Activated CD4-positive, CD25-positive, alpha-beta regulatory T cell treated with anti-CD3 and anti-CD28 coated beads, Interleukin-2, amount 50 U/mL, for 16 hours (primary cell): ENCODE measurements around the gene TST.
"Not testable (repeated sequence)": the region's sequence is repeated elsewhere in the genome, so short reads cannot be mapped to it uniquely, and the experiment has no call there.

ENCODE experiments used
- DNase-seq: peaks from one replicate; pipeline ENCODE4 v3.0.0-alpha.2; 2020; ENCODE audit warnings: low read depth, low spot score

TST gene

GRCh38 chr22:37014415-37014806 is 4.8 kb downstream of the TST start:
- DNase-seq: no peak

DNA sequence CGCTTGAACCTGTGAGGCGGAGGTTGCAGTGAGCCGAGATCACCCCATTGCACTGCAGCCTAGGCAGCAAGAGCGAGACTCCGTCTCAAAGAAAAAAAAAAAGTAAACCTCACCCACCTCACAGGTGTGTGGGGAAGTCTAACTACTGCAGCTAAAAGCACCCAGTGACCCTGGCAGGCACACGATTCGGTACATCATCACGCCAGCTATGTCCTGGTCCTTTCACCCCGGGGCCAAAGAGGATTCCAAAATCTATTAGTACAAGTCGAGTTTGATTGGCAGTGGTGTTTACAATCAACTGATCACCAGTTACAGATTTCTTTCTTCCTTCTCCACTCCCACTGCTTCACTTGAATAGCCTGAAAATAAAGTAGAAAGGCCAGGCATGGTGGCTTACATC is 6.3 kb downstream of the TST start:
- no peak for DNase-seq

DNA sequence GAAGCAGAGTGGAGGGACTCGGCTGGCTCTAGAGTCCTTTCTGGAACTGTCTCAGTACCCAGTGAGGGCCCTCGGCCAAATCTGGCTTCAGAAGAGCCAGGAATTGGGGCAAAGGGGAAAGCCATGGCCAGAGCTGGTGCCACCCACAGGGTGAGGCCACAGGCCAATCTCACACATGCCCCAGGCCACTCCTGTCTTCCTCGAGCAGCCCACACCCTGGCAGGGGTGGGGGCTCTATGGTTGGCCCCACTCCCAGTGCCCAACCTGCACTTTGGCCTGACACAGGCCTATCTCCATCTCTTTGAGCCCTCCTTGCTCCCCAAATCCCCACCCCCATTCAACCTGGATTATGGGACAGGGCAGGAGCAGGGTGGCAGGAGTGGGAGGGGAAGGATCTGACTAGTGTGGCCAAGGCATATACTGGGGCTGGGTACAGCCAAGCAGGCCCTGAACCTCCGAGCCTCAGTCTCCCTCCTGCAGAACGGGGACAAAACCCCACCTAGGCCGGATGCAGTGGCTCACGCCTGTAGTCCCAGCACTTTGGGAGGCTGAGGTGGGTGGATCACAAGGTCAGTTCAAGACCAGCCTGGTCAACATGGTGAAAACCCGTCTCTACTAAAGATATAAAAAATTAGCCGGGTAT is 6.9 kb downstream of the TST start:
- DNase-seq: no peak

DNA sequence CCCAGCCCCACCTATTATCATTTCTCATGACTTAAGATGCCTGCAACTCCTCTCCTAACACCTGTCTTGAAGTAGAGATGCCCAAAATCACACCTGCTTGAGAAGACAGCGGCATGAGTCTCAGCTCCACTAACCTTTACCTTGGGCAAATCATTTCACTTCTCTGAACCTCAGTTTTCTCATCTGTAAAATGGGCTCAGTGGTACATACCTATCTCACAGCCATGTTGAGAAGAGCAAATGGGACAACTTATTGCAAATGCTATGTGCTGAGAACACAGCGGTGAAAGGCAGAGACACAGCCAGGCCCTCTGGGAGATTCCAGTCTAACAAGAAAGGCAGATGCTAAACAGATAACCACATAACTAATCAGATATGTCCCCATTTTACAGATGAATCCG is 7.8 kb downstream of the TST start:
- no peak for DNase-seq

- no peak for DNase-seq
Observed at GRCh38 chr22:37010976-37011375, 8.3 kb downstream of the TST start.

- no peak for DNase-seq
Observed at GRCh38 chr22:37010174-37010573, 9.1 kb downstream of the TST start.

- DNase-seq: no peak
Observed at GRCh38 chr22:37009490-37009889, 9.8 kb downstream of the TST start.

GRCh38 chr22:37008365-37008764 is 10.9 kb downstream of the TST start:
- DNase-seq: no peak

DNA sequence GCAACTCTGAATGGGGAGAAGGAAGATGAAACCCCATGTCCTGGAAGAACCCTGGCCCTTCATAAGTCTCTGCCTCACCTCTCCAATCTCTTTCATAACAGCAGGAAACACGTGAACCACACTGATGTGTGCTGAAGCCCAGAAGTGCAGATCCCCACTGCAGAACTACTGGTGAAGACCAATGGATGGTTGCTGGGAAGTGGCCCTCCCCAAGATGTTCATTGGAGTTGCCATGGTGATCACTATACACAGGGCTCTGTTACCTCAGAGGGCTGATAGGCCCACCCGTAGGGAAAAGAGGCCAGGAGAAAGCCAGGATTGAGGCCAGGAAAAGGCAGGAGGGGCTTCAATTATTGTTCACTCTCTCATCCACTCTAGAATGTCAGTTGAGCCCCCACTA is 11.6 kb downstream of the TST start:
- DNase-seq: no peak

GRCh38 chr22:37002633-37003032 is 16.6 kb downstream of the TST start:
- no peak for DNase-seq

DNA sequence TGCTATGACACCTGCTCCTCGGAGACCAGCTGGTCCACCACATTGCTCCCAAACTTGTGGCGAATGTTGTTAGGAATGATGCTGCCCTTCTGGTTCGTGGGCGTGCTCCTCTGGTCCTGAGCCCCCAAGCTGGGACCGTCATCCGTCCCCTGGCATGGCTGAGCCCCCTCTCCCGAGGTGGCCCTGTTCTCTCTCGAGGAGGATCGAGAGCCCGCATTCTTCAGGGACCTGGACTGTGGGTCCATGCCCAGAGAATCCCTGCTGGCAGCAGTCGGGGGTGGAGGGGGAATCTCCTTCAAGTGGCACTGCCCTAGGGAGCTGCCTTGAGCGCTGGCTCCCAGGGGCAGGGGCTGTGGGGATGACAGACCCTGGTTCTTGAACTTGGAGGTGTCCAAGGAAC is 17.4 kb downstream of the TST start:
- DNase-seq: no peak

- no peak for DNase-seq
Observed at GRCh38 chr22:37000676-37001534, 18.3 kb downstream of the TST start.

DNA sequence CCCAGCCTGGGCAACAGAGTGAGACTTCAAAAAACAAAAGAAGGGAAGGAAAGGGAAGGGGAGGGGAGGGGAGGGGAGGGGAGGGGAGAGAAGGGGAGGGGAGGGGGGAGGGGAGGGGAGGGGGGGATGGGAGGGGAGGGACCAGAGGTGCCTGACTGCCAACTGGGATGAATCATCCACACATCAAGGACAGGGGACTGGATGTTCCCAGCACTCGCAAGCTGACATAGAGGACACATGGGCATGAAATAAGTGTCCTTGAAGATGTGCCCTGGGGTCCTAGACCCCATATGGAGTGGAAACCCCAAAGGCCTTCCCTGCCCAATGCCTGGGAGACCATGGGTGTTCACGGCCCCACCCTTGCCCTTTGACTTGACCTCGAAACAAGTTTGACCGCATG is 19.8 kb downstream of the TST start:
- DNase-seq: no peak

DNA sequence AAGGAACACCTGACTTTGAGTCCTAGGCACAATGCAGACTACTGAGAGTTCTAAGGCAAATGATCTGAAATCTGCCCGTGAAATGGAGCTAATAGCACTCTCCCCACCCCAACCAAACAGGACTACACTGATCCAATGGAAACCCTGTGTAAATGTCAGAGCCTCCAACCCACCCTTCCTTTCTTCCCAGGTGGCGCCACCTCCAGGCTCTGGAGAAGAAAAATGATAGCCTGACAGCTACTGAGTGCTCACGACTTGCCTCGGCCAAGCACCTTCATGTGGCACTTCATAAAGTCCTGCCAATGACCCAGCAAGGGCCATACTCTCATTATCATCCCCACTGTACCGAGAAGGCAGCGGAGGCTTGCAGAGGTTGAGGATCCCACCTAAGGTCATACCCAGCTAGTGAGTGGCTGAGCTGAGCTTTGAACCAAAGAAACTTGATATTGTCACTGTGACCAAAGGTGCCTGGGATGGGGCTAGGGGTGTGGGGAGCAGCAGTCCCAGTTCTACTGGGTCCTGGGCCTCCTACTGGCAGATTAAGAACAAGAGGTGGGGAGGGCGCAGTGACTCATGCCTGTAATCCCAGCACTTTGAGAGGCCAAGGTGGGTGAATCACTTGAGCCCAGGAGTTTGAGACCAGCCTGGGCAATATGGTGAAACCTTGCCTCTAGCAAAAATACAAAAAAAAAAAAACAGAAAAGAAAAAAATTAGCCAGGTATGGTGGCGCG is 20.5 kb downstream of the TST start:
- DNase-seq: no peak

DNA sequence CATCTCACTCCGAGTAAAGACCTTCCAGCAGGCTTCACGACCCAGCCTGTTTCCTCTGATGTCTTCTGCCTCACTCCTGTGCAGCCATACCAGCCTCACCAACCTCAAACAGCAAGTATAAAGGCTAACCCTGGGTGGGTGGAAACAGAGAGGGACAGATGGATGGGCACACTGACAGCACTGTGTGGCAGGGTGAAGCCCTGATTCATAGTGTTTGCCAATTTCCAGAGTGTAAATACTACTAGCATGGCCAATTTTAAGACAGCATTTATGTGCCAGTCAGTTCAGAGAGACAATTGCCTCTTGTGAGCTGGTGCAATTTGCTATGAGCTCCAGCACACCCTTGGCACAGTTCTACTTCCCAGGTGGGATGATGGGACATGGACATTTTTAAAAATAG is 21.5 kb downstream of the TST start:
- DNase-seq: no peak

DNA sequence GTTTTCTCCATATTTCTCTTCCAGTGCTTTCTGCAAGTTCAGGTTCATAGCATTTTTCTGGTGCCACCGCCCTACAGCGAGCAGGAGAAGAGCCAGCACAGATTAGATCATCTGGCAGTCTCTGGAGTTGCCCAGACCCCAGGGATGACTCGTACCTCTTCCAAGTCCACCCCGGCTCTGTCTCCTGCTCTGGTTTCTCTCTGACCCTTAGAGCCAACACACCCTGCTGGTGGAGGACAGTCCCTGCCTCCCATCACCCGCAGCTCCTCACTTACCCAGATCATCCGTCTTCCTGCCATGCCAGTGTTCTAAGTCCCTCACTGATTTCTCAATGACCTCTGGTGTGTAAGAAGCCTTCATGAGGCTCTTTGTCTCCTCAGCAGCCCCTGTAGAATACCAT is 28.0 kb downstream of the TST start:
- DNase-seq: no peak

GRCh38 chr22:36990457-36990856 is 28.8 kb downstream of the TST start:
- DNase-seq: no peak

DNA sequence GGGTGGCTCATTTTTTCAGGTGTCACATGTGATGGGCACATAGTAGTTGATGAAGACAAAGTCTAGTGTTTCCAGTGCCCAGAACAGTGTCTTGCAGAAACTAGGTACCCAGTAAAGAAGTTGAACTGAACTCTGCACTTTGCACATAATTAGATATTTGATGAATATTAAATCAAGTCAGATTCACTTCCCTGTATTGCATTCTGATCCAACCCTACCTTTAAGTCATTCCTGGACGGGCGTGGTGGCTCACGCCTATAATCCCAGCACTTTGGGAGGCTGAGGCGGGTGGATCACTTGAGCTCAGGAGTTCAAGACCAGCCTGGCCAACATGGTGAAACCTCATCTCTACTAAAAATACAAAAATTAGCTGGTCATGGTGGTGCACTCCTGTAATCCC is 30.2 kb downstream of the TST start:
- not testable (repeated sequence) for DNase-seq

DNA sequence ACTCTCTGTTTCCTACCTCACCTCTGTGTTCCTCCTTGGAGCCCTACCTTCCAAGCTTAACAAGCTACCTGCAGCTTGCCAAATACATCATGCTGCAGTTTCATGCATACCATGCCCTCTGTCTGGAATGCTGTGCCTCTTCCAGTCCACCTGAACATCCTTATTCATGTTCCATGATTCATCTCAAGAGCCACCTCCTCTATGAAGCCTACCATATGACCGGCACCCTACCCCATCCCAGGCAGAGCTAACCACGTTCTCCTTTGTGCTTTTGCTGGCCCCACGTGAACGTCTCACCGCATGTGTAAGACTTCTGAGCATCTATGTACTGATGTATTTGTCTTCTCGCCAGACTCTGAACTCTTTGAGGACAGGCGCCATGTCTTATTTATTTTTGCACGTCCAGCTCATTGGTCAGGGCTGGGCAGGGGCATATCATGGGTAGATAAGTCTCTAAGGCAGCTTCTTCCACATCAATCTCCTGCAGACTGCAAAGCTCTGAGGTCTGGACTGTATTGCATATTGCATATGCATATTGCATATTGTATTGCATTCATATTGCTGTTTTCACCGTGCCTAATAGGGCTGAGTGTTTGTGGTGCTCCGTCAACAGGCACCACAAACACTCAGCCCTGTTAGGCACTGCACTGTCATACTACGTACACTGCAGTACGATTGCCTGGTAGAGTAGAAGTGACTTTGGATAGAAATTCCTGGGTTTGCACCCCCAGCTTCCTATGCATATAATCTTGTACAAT is 31.0 kb downstream of the TST start:
- no peak for DNase-seq

- no peak for DNase-seq
Observed at GRCh38 chr22:36986242-36986821, 32.9 kb downstream of the TST start.

- DNase-seq: no peak
Observed at GRCh38 chr22:36985211-36985889, 33.9 kb downstream of the TST start.
